NT2/D1 (cell line): Measurements from ENCODE around the gene AUP1.
A peak's percentile ranks its signal among the peaks of the same experiment; 100 is the strongest.

Experiments used
- DNase-seq: peaks from one replicate; pipeline ENCODE4 v3.0.0-alpha.2; 2011; ENCODE audit warnings: low read depth, low spot score
- H3K27me3 ChIP-seq: 2 replicates; pipeline ENCODE4 v1.6.0; 2011; ENCODE audit warnings: mild to moderate bottlenecking; ENCODE audit not compliant: insufficient read length, insufficient read depth
- H3K36me3 ChIP-seq: 2 replicates; pipeline ENCODE4 v1.6.1; 2011; ENCODE audit warnings: mild to moderate bottlenecking, low read length, mixed read lengths; ENCODE audit not compliant: insufficient read depth, insufficient read length
- H3K4me1 ChIP-seq: 2 replicates; pipeline ENCODE4 v1.5.1; 2011; ENCODE audit not compliant: insufficient read depth, insufficient read length
- H3K4me3 ChIP-seq: 2 replicates; pipeline ENCODE4 v1.5.1; 2011; ENCODE audit warnings: low read depth; ENCODE audit not compliant: insufficient read length
- H3K9ac ChIP-seq: 2 replicates; pipeline ENCODE4 v1.6.0; 2011; ENCODE audit warnings: low read depth; ENCODE audit not compliant: insufficient read length
- H3K9me3 ChIP-seq: 2 replicates; pipeline ENCODE4 v1.5.1; 2011; ENCODE audit warnings: mild to moderate bottlenecking, low read length; ENCODE audit not compliant: insufficient read depth
- SUZ12 ChIP-seq: IDR thresholded peaks from 2 replicates; pipeline ENCODE4 v1.6.1; 2011; ENCODE audit not compliant: insufficient read length, insufficient read depth; ENCODE audit errors: extremely low read depth
- YY1 ChIP-seq: IDR thresholded peaks from 2 replicates; pipeline ENCODE4 v1.6.1; 2011; ENCODE audit not compliant: insufficient read length, insufficient read depth
- ZNF274 ChIP-seq: IDR thresholded peaks from 2 replicates; pipeline ENCODE4 v1.6.1; 2011; ENCODE audit warnings: mild to moderate bottlenecking, low read depth, low read length

The AUP1 gene

DNA sequence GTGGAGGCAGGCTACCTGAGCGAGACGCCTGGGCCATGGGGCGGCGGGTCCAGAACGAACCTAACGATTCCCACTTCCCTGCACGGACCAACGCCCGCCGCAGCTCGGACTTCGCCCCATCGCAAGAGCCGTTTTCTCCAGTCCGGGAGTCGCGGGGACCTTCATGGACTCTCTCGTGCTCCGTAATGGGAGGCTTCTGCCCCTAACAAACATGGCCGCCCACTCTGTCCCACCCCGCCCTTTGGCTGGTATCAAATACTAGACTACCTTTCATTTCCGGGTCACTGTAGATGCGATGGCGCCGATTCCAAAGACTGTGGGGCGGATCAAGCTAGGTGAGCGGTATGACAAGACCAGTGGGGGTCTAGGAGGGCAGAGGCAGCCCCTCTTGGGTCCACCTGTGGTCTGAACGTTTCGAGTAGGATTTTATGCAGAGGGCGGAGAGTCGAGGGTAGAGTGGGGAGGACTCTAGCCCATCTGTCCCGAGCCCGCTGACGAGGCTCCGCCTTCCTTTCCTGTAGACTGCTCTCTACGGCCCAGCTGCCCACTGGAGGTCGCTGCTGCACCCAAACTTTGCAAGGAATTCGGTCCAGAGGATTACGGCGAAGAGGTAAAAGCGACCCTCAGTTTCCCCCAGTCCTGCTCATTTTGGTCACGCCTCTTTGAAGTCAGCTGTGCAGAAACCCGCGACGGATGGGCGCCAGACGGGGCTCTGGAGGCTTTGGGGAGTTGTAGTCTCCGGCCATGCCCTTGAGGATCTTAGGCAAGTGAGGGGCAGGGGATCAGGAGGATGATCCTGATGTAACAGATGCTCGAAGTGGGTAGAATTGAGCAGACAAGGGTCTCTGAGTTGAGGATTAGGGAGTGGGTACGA lies 46.5 kb downstream of the AUP1 start, which contains the start of the genes CCDC142 and TTC31:
TSS of gene CCDC142 (minus strand) at position 198 of the 874 bp plus-strand sequence. CDS start at position 37, 161 bp downstream.
TSS of gene TTC31 (plus strand) at position 281 of the 874 bp plus-strand sequence. CDS start at position 296, 15 bp downstream.
- Histone ChIP-seq H3K4me3 (peak within 1 kb of the TSS; percentile 75), H3K36me3 (peaks cover 33% of the 10 kb centered on the region), H3K9ac (peak within 1 kb of the TSS; percentile 85), H3K27me3 (no peaks in the 10 kb centered on the region), H3K4me1 (peaks cover 3% of the 10 kb centered on the region), H3K9me3 (no peaks in the 10 kb centered on the region)
- TF ChIP-seq YY1 (peak; percentile 98), SUZ12 (no peak)
- DNase-seq, result peak; percentile 93

DNA sequence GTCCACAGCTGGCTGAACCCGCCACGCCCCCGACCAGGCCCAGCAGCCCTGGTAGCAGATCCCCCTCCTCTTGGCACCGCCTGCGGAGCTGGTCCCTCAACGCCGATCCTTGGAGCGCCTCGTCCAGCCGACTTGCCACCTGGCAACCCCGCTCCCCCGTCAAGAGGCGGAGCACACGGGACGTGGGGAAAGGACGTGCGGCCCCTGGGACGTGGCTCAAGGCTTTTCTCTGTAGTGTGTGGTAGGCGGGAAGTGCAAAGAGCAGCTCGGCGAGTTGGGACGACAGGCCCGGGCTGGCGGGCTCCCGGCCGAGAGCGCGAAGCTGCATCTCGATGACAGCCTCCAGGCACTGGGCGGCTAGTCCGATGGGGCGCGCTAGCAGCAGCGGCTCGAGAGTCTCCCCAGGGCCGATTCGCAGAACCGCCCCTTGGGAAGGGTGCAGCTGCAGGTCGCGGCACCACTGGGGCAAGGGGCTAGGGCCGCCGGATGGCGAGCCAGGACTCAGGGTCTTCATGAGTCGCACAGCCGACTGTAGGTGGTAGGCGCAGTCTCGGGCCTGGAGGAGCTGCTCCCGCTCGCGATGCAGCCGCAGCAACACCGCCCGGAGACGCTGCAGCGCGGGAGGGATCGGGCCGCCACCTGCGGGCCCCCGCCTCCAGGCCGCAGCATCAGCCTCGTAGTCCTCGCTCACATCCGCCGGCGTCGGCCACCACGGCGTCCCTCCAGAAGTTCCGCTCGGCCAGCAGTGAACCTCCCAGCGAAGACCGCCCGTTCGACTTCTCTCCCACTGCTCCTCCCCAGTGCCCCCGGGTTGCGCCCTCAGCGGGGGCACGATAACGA lies 47.3 kb downstream of the AUP1 start:
- peak overlapping the region; percentile 75 for H3K4me3 ChIP-seq
- no peaks in the 10 kb centered on the region for H3K9me3 ChIP-seq
- no peaks in the 10 kb centered on the region for H3K27me3 ChIP-seq
- no peak for DNase-seq
- H3K9ac ChIP-seq, result peak overlapping the region; percentile 85
- TF ChIP-seq YY1 (no peak), ZNF274 (no peak), SUZ12 (no peak)
- H3K36me3 ChIP-seq, result peaks cover 41% of the 10 kb centered on the region
- peaks cover 3% of the 10 kb centered on the region for H3K4me1 ChIP-seq

DNA sequence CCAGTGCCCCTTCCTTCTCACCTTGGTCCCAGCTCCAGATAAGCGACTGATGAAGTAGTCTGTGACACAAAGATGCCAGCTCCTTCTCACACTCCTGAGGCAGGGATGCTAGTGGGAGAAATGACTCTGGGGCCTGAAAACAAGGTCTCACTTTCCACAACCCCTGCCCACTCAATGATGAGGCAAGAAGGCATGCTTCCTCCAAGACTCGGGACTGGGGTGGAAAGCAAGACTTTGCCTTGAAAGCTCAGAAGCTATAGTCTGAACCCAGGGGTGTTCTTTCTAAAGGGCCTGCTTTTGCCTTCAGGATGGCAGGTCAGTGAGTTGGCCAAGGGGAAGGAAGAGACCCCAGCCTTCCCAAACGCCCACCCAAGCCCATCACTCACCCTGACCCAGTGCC lies 48.1 kb downstream of the AUP1 start:
- H3K9ac ChIP-seq, result peak overlapping the region; percentile 85
- no peaks in the 10 kb centered on the region for H3K27me3 ChIP-seq
- TF ChIP-seq ZNF274 (no peak), YY1 (no peak), SUZ12 (no peak)
- peaks cover 3% of the 10 kb centered on the region for H3K4me1 ChIP-seq
- no peaks in the 10 kb centered on the region for H3K9me3 ChIP-seq
- peak overlapping the region; percentile 75 for H3K4me3 ChIP-seq
- DNase-seq, result no peak
- peaks cover 48% of the 10 kb centered on the region for H3K36me3 ChIP-seq
